ENCODE results near the gene PTPRG. TPM values are rescaled to one million over a fixed set of nuclear protein-coding genes. Genes with fewer than 3 reads are reported as not detected.

Gene PTPRG
- total and polyA plus RNA-seq, 2 donors (not counting 3 experiments of a cell fraction or from before 2014, with no cell fraction given), result 8.9 to 39.1 TPM

GRCh38 chr3:61804782-61805181, 243.4 kb downstream of the PTPRG start:
- Histone ChIP-seq H3K9me1 (replicated peaks; ENCODE audit: control insufficient read depth, extremely low read depth, insufficient read depth, low read length) (no peaks in the 10 kb centered on the region), H3K9ac (replicated peaks; ENCODE audit: extremely low read depth, insufficient read depth, low read length) (no peak overlapping the region), H3K4me1 (ENCODE audit: control insufficient read depth, extremely low read depth, insufficient read depth, low read length) (no peaks in the 10 kb centered on the region), H3K79me2 (ENCODE audit: control insufficient read depth, insufficient read depth, low read length) (no peaks in the 10 kb centered on the region), H3K9me3 (replicated peaks; ENCODE audit: control insufficient read depth, insufficient read depth, low read length) (no peaks in the 10 kb centered on the region), H3K27ac (ENCODE audit: insufficient read depth, low read depth, low read length) (no peak overlapping the region), H3K4me3 (replicated peaks in 1 of 3; ENCODE audit: insufficient read depth in 1 of 3, low read depth in 1 of 3, low read length in 3 of 3) (no peak overlapping the region), H3K27me3 (ENCODE audit: control insufficient read depth in 2 of 2, insufficient read depth in 2 of 2, low read length in 2 of 2) (no peaks in the 10 kb centered on the region), H2AFZ (ENCODE audit: low read depth, low read length) (no peak overlapping the region), H3K4me2 (ENCODE audit: insufficient read depth, low read length) (no peak overlapping the region), H3K36me3 (ENCODE audit: control insufficient read depth in 2 of 2, extremely low read depth in 1 of 2, insufficient read depth in 2 of 2, low read length in 2 of 2) (no peaks in the 10 kb centered on the region), H4K20me1 (replicated peaks; ENCODE audit: control insufficient read depth, extremely low read depth, insufficient read depth, low read length) (no peaks in the 10 kb centered on the region)
- FAIRE-seq (no peak), DNase-seq (ENCODE audit: low read depth, low spot score) (no peak)
- intact Hi-C loops (cut with micrococcal nuclease), result no loop called here
- BruUV-seq (replicated peaks), result no TSS peak
- dilution Hi-C loops (cut with MboI; ENCODE audit: extremely low pct_ligation_motif_present, low sequenced_read_pairs), result no loop called here
- TF ChIP-seq GATA2 (IDR thresholded peaks at IDR 0.05; ENCODE audit: insufficient read depth, insufficient read length, low read depth, low read length) (no peak), FOS (IDR thresholded peaks at IDR 0.05; ENCODE audit: borderline replicate concordance, insufficient read depth, low read length) (no peak), POLR2A (IDR thresholded peaks at IDR 0.05; ENCODE audit: low read depth, low read length) (no peak), MAX (IDR thresholded peaks at IDR 0.05; ENCODE audit: insufficient read depth, insufficient read length) (no peak), CTCF (IDR thresholded peaks at IDR 0.05; ENCODE audit: extremely low read depth in 1 of 2, insufficient read depth in 1 of 2, low read depth in 1 of 2, low read length in 2 of 2) (no peak), POLR2AphosphoS5 (IDR thresholded peaks at IDR 0.05; ENCODE audit: insufficient read depth, low read depth, low read length) (no peak), MYC (IDR thresholded peaks at IDR 0.05; ENCODE audit: low read depth, low read length) (no peak), JUN (IDR thresholded peaks at IDR 0.05; ENCODE audit: borderline replicate concordance, insufficient read depth, insufficient read length, low read depth) (no peak), EZH2 (IDR thresholded peaks at IDR 0.05; ENCODE audit: borderline replicate concordance, low read depth, low read length, severe bottlenecking) (no peak)
- ChIA-PET POLR2A (no interaction called here), CTCF (interaction anchor here (1.3 kb wide), 1 partner anchor 11 kb away, joined by 3 read pairs; no protein-coding TSS in a partner anchor)
